Choroid plexus epithelial cell (primary cell): ENCODE measurements around the gene TLR4.

Experiments
- DNase-seq: peaks from one replicate; pipeline ENCODE4 v3.0.0-alpha.2; 2010; ENCODE audit warnings: low read depth
- H3K4me3 ChIP-seq: 2 replicates; pipeline ENCODE4 v1.5.1; 2011; ENCODE audit warnings: low read depth, mild to moderate bottlenecking, control low read depth, low read length, moderate library complexity
- CTCF ChIP-seq: conservative IDR thresholded peaks from 2 replicates; pipeline ENCODE4 v1.5.1; 2011; ENCODE audit warnings: low read depth, mild to moderate bottlenecking, control low read depth, inconsistent platforms, low read length, moderate library complexity

TLR4 gene

GRCh38 chr9:117744369-117744768, 40.2 kb downstream of the TLR4 start:
- TF ChIP-seq CTCF = no peak
- DNase-seq = no peak
- no peak overlapping the region for H3K4me3 ChIP-seq

GRCh38 chr9:117744856-117745389, 40.7 kb downstream of the TLR4 start:
- TF ChIP-seq CTCF = no peak
- DNase-seq = no peak
- H3K4me3 ChIP-seq = peak overlapping the region; percentile 59

GRCh38 chr9:117745598-117745997, 41.4 kb downstream of the TLR4 start:
- no peak for TF ChIP-seq CTCF
- no peak overlapping the region for H3K4me3 ChIP-seq
- DNase-seq = no peak

- DNase-seq = no peak
- H3K4me3 ChIP-seq = no peak overlapping the region
- no peak for TF ChIP-seq CTCF
These were observed 42.1 kb downstream of the TLR4 start for GRCh38 chr9:117746263-117746662.

GRCh38 chr9:117747386-117747970, 43.3 kb downstream of the TLR4 start:
- no peak for DNase-seq
- no peak for TF ChIP-seq CTCF
- H3K4me3 ChIP-seq = no peak overlapping the region

- DNase-seq = no peak
- TF ChIP-seq CTCF = no peak
- no peak overlapping the region for H3K4me3 ChIP-seq
These were observed 46.2 kb downstream of the TLR4 start for GRCh38 chr9:117750401-117750800.

GRCh38 chr9:117752894-117753293, 48.7 kb downstream of the TLR4 start:
- no peak overlapping the region for H3K4me3 ChIP-seq
- TF ChIP-seq CTCF = no peak
- DNase-seq = no peak
